Esophagus (tissue), 2 donors: ENCODE measurements around the gene IL12RB2. TPM values are rescaled to one million over a fixed set of nuclear protein-coding genes. Genes with fewer than 3 reads are reported as not detected.

Source experiments
- H3K27ac ChIP-seq, 2 donors: one replicate each; pipeline ENCODE4 v1.5.1; 2013; ENCODE audit warnings: low read depth in 2 of 2, mild to moderate bottlenecking in 2 of 2, inconsistent platforms in 1 of 2, low read length in 1 of 2, moderate library complexity in 1 of 2
- H3K27me3 ChIP-seq, 2 donors: one replicate each; pipeline ENCODE4 v1.6.1; 2013; ENCODE audit warnings: low read length in 2 of 2, control low read depth in 1 of 2, mild to moderate bottlenecking in 1 of 2; ENCODE audit not compliant: insufficient read depth in 2 of 2, control insufficient read depth in 1 of 2
- H3K36me3 ChIP-seq, 2 donors: one replicate each; pipeline ENCODE4 v1.6.1; 2013; ENCODE audit warnings: low read length in 1 of 2; ENCODE audit not compliant: control insufficient read depth in 2 of 2, insufficient read depth in 2 of 2
- H3K4me1 ChIP-seq, 2 donors: one replicate each; pipeline ENCODE4 v1.6.1; 2013; ENCODE audit warnings: low read length in 1 of 2; ENCODE audit not compliant: control insufficient read depth in 2 of 2, insufficient read depth in 2 of 2
- H3K4me3 ChIP-seq, 2 donors: one replicate each; pipeline ENCODE4 v1.5.1; 2013; ENCODE audit warnings: low read length in 2 of 2, mild to moderate bottlenecking in 2 of 2, low read depth in 1 of 2, moderate library complexity in 1 of 2
- H3K9me3 ChIP-seq, 2 donors: one replicate each; pipeline ENCODE4 v1.6.1; 2013; ENCODE audit warnings: mild to moderate bottlenecking in 2 of 2, low read depth in 1 of 2, low read length in 1 of 2, moderate library complexity in 1 of 2; ENCODE audit not compliant: control insufficient read depth in 2 of 2, insufficient read depth in 1 of 2
- WGBS, 2 donors: extraction: QIAGEN DNeasy Blood & Tissue Kit; methylation state at CpG; one replicate each; pipeline ENCODE4 v1.1.7; 2013; 5-methylcytosine and 5-hydroxymethylcytosine counted together
- polyA plus RNA-seq, 2 donors: library from polyadenylated mRNA; stranded (reverse); fragments of 200-250 nt; gene quantifications; one replicate each; pipeline ENCODE4 v1.2.3, GENCODE V29; 2013
- donor health status: healthy with polysubstance abuse.
- donor health status: Bipolar disorder and iron deficiency.

IL12RB2 gene
- polyA plus RNA-seq = 1 to 10 TPM; 1.3 to 1.7 TPM

- Histone ChIP-seq H3K27ac (no peak within 1 kb of the TSS), H3K27me3 (no peaks in the 10 kb centered on the region), H3K4me3 (peak within 1 kb of the TSS; percentile 37 to 54), H3K4me1 (no peaks in the 10 kb centered on the region), H3K9me3 (no peaks in the 10 kb centered on the region), H3K36me3 (no peaks in the 10 kb centered on the region)
- 3 to 4% methylated on average over 60 to 75 of the region's 75 CpGs for WGBS, 2 donors
Measured at GRCh38 chr1:67307251-67308060, at the start of gene IL12RB2. Gene IL12RB2, plus strand, starts transcription at chr1:67307873. Its CDS starts 12,496 bp downstream, at chr1:67320369.

GRCh38 chr1:67261680-67262079 is 46.0 kb upstream of the IL12RB2 start:
- no peaks in the 10 kb centered on the region for H3K9me3 ChIP-seq
- 20 to 27% methylated on average over 4 of the region's 4 CpGs for WGBS, 2 donors
- H3K4me1 ChIP-seq = no peaks in the 10 kb centered on the region
- H3K36me3 ChIP-seq = no peaks in the 10 kb centered on the region
- no peak overlapping the region for H3K4me3 ChIP-seq
- no peaks in the 10 kb centered on the region for H3K27me3 ChIP-seq
- no peak overlapping the region for H3K27ac ChIP-seq

- WGBS, 2 donors = 87 to 88% methylated on average over 5 of the region's 5 CpGs
- Histone ChIP-seq H3K27me3 (no peaks in the 10 kb centered on the region), H3K4me3 (no peak overlapping the region), H3K36me3 (no peaks in the 10 kb centered on the region), H3K9me3 (no peaks in the 10 kb centered on the region), H3K27ac (no peak overlapping the region), H3K4me1 (no peaks in the 10 kb centered on the region)
Measured at GRCh38 chr1:67262735-67263134, 44.9 kb upstream of the IL12RB2 start.

GRCh38 chr1:67264152-67264551 is 43.5 kb upstream of the IL12RB2 start:
- no peaks in the 10 kb centered on the region for H3K4me1 ChIP-seq
- H3K36me3 ChIP-seq = no peaks in the 10 kb centered on the region
- no peak overlapping the region for H3K4me3 ChIP-seq
- H3K27ac ChIP-seq = no peak overlapping the region
- no peaks in the 10 kb centered on the region for H3K27me3 ChIP-seq
- no peaks in the 10 kb centered on the region for H3K9me3 ChIP-seq

- no peak overlapping the region for H3K27ac ChIP-seq
- H3K27me3 ChIP-seq = no peaks in the 10 kb centered on the region
- H3K9me3 ChIP-seq = no peaks in the 10 kb centered on the region
- H3K36me3 ChIP-seq = no peaks in the 10 kb centered on the region
- H3K4me3 ChIP-seq = no peak overlapping the region
- 65 to 67% methylated on average over 3 of the region's 3 CpGs for WGBS, 2 donors
- no peaks in the 10 kb centered on the region for H3K4me1 ChIP-seq
Measured at GRCh38 chr1:67264899-67265298, 42.8 kb upstream of the IL12RB2 start.

GRCh38 chr1:67269061-67269460 is 38.6 kb upstream of the IL12RB2 start:
- H3K4me1 ChIP-seq = no peaks in the 10 kb centered on the region
- no peak overlapping the region for H3K27ac ChIP-seq
- no peak overlapping the region for H3K4me3 ChIP-seq
- no peaks in the 10 kb centered on the region for H3K27me3 ChIP-seq
- 84 to 90% methylated on average over 3 of the region's 3 CpGs for WGBS, 2 donors
- H3K9me3 ChIP-seq = no peaks in the 10 kb centered on the region
- H3K36me3 ChIP-seq = no peaks in the 10 kb centered on the region

GRCh38 chr1:67270541-67270940 is 37.1 kb upstream of the IL12RB2 start:
- no peaks in the 10 kb centered on the region for H3K36me3 ChIP-seq

GRCh38 chr1:67273591-67273990 is 34.1 kb upstream of the IL12RB2 start:
- WGBS, 2 donors = 89 to 90% methylated on average over 4 of the region's 4 CpGs
- Histone ChIP-seq H3K4me3 (no peak overlapping the region), H3K27ac (no peak overlapping the region), H3K36me3 (no peaks in the 10 kb centered on the region), H3K9me3 (no peaks in the 10 kb centered on the region), H3K27me3 (no peaks in the 10 kb centered on the region), H3K4me1 (no peaks in the 10 kb centered on the region)

More at GRCh38 chr1:67270541-67270940, 37.1 kb upstream of the IL12RB2 start:
- WGBS, 2 donors = 84 to 87% methylated on average over 3 of the region's 3 CpGs
- no peaks in the 10 kb centered on the region for H3K9me3 ChIP-seq
- H3K4me3 ChIP-seq = no peak overlapping the region
- no peaks in the 10 kb centered on the region for H3K4me1 ChIP-seq
- no peaks in the 10 kb centered on the region for H3K27me3 ChIP-seq
- H3K27ac ChIP-seq = no peak overlapping the region

GRCh38 chr1:67274623-67275325 is 32.9 kb upstream of the IL12RB2 start:
- no peak overlapping the region for H3K27ac ChIP-seq
- H3K4me1 ChIP-seq = no peaks in the 10 kb centered on the region
- WGBS, 2 donors = 76 to 77% methylated on average over 5 of the region's 5 CpGs

More at GRCh38 chr1:67274623-67275325, 32.9 kb upstream of the IL12RB2 start:
- no peak overlapping the region for H3K4me3 ChIP-seq
- H3K27me3 ChIP-seq = no peaks in the 10 kb centered on the region
- H3K36me3 ChIP-seq = no peaks in the 10 kb centered on the region
- no peaks in the 10 kb centered on the region for H3K9me3 ChIP-seq
